Measurements from ENCODE around the gene MDGA2.

DNA sequence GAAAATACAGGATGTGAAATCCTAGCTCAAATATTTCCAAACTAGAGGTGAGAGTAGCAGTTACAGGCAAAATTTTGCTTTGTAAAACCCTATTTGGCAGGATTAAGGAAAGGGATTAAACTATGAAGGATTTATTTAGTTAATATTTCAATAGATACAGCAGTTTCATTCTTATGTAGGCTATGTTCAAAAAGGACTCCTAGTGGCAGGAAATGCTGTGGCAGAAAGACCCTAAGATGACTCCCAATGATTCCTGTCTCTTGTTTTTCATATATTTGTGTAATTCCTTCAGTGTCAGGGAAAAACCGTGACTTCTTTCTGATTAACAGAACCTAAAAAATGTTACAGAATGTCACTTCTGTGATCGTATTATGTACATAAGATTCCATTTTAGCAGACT is 724.3 kb downstream of the MDGA2 start:
- TF ChIP-seq, protein P1, sequence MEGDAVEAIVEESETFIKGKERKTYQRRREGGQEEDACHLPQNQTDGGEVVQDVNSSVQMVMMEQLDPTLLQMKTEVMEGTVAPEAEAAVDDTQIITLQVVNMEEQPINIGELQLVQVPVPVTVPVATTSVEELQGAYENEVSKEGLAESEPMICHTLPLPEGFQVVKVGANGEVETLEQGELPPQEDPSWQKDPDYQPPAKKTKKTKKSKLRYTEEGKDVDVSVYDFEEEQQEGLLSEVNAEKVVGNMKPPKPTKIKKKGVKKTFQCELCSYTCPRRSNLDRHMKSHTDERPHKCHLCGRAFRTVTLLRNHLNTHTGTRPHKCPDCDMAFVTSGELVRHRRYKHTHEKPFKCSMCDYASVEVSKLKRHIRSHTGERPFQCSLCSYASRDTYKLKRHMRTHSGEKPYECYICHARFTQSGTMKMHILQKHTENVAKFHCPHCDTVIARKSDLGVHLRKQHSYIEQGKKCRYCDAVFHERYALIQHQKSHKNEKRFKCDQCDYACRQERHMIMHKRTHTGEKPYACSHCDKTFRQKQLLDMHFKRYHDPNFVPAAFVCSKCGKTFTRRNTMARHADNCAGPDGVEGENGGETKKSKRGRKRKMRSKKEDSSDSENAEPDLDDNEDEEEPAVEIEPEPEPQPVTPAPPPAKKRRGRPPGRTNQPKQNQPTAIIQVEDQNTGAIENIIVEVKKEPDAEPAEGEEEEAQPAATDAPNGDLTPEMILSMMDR (IDR thresholded peaks at IDR 0.05; ENCODE audit: borderline replicate concordance, extremely low read depth, low read length, poor library complexity, severe bottlenecking), result no peak
- no peak for TF ChIP-seq EZH2 (IDR thresholded peaks at IDR 0.05; ENCODE audit: borderline replicate concordance, low read depth, low read length, severe bottlenecking)
